ENCODE measurements around the gene GOLT1A.

Gene GOLT1A

DNA sequence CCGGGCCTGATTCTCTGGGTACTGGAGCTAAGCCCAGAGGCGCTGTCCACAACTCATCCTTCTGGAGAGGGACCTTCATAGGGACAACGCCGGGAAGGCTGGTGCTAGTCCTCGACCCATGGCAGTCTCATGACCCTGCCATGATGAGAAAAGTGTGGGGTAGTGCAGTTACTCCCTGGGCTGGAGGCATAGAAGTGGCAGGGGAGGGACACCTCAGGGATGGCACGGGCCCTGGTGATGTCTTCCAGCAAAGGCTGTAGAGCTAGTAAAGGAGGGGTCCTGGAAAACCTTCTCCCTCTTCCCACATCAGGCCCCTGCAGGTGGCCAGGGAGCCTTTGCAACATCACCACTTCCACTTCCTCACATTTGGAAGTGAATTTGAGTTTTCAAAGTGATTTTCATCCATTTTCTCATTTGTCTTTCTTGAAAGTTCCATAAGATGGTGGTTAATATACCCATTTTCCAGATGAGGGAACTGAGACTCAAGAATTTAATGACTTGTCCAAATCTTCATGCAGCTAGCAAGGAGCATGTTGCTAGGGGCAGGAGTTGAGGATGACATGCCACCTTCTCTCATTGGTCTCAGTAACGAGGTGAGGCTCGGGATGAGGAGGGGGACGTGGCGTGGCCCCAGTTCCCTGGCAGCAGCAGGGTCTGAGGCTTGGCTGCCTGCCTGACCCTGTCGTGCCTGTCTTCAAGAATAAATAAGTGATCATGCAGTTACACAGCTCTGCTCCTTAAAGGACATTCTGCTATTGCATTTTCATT lies 3.3 kb upstream of the GOLT1A start:
- TF ChIP-seq, protein P1, sequence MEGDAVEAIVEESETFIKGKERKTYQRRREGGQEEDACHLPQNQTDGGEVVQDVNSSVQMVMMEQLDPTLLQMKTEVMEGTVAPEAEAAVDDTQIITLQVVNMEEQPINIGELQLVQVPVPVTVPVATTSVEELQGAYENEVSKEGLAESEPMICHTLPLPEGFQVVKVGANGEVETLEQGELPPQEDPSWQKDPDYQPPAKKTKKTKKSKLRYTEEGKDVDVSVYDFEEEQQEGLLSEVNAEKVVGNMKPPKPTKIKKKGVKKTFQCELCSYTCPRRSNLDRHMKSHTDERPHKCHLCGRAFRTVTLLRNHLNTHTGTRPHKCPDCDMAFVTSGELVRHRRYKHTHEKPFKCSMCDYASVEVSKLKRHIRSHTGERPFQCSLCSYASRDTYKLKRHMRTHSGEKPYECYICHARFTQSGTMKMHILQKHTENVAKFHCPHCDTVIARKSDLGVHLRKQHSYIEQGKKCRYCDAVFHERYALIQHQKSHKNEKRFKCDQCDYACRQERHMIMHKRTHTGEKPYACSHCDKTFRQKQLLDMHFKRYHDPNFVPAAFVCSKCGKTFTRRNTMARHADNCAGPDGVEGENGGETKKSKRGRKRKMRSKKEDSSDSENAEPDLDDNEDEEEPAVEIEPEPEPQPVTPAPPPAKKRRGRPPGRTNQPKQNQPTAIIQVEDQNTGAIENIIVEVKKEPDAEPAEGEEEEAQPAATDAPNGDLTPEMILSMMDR (IDR thresholded peaks at IDR 0.05; ENCODE audit: low read depth, low read length): no peak
- H3K4me3 ChIP-seq (ENCODE audit: low read depth, low read length): no peak overlapping the region

DNA sequence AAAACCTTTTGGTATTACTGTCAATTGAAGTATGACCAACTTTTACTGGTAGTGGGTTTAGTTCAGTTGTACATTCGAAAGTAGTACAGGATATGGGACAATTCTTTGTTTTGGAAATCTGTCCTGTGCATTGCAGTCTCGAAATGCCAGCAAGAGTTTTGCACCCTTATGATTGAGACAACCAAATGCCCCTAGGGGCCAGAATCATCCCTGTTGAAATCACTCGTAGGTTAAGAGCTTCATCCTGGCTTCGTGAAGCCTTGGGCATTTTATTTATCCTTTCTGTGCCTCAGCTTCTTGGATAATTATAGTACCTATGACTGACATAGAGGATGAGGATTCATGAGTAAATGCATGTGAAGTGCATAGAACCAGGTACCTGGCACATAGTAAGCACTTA lies 2.4 kb upstream of the GOLT1A start:
- TF ChIP-seq, protein P1 (IDR thresholded peaks at IDR 0.05; ENCODE audit: low read depth, low read length): no peak
- no peak overlapping the region for H3K4me3 ChIP-seq (ENCODE audit: low read depth, low read length)

DNA sequence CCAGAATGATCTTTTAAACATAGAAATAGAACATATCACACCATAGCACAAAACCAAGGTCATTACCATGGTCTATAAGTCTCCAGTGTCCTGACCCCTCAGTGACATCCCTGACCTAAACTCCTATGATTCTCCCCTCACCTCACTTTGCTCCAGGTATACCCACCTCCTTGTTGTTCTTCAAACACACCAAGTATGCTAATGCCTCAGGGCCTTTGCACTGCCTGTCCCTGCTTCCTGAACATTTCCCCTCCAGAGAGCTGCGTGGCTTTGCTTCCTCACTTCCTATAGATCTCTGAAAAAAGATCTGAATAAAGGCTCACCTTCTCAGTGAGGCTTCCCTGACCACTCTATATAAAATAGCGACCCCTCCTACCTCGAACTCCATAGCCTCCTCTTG lies 1.1 kb downstream of the GOLT1A start:
- TF ChIP-seq, protein P1 (IDR thresholded peaks at IDR 0.05; ENCODE audit: low read depth, low read length): no peak
- H3K4me3 ChIP-seq (ENCODE audit: low read depth, low read length): no peak overlapping the region

DNA sequence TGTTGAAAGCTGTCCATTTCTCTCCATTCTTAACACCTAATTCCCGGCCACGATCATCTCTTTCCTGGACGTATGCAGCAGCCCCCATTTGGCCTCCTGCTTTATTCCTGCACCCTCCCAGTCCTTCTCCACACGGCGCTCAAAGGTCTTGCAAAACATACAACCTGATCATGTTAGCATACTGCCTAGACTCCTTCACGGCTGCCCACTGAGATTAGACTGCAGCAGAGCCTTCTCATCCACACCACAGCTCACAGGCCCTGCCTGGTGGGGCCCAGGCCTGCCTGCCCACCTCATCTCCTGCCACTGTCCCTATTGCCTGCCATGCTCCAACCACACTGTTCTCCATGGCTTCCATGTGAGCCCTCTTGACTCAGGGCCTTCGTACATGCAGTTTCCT lies 2.7 kb downstream of the GOLT1A start:
- H3K4me3 ChIP-seq (ENCODE audit: low read depth, low read length): no peak overlapping the region
- TF ChIP-seq, protein P1 (IDR thresholded peaks at IDR 0.05; ENCODE audit: low read depth, low read length): no peak

DNA sequence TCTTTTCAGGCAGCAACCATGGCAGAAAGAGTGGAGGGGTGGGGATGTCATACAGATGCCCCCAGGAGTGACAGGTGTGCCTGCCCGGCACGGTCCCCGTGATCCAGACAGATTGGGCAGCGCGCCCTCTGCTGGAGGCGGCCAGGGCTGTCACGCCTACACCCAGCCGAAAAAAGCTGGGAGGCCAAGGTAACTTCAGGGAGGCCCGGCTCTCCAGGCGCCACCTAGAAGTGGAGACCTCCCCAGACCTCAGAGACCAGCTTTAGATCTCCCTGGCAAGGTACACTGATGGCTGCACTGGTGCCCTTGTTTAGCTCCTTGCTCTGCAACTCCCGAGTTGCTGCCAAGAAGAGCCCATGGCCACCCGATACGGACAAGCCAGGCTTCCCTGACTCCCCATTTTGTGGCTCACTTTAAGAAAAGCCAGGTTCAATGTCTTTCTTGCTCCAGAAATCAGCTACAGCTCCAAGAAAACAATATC lies 6.6 kb downstream of the GOLT1A start:
- no peak overlapping the region for H3K4me3 ChIP-seq (ENCODE audit: low read depth, low read length)
- TF ChIP-seq, protein P1 (IDR thresholded peaks at IDR 0.05; ENCODE audit: low read depth, low read length): peak; percentile 84

DNA sequence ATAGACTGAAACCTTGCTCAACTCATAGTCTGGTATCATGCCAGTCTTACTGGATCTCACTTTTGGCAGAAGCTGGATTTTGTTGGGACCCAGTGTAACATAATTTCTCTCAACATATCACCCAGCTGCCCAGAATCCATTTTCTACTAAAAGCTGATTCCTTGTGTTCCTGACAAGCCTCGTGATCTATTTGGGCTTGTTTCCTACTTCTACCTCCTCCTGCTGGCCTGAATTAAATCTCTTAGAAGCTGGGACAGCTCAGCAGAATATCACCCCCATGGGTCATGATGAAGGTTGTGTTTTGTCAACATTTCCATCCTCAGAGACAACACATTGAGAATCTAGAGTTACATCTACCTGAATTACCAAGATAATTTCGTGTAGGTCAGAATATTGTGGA lies 7.7 kb downstream of the GOLT1A start:
- TF ChIP-seq, protein P1 (IDR thresholded peaks at IDR 0.05; ENCODE audit: low read depth, low read length): 0 out of 2 replicates have a peak, but pooled peaks have one; percentile 4

DNA sequence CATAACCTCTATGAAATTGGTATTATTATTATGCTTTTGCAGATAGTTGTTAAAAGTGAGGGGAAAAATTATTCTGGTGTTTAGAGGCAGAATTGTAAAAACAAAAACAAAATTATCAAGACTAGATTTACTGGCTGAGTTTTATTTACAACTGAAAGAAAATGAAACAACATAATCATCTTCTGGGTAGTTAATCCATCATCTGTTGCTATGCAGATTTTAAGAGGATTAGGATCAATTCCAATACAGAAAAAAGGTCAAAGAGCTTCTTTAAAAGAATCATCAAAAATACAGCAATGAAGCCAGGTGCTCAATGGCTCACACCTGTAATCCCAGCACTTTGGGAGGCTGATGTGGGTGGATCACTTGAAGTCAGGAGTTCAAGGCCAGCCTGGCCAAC lies 8.3 kb downstream of the GOLT1A start:
- H3K4me3 ChIP-seq (ENCODE audit: low read depth, low read length): no peak overlapping the region
- TF ChIP-seq, protein P1 (IDR thresholded peaks at IDR 0.05; ENCODE audit: low read depth, low read length): no peak

More for the DNA sequence above, 7.7 kb downstream of the GOLT1A start:
- H3K4me3 ChIP-seq (ENCODE audit: low read depth, low read length): no peak overlapping the region
